Measurements from ENCODE around the gene CCDC102B.
"Not testable (repeated sequence)": the region's sequence is repeated elsewhere in the genome, so short reads cannot be mapped to it uniquely, and the experiment has no call there.

The CCDC102B gene

DNA sequence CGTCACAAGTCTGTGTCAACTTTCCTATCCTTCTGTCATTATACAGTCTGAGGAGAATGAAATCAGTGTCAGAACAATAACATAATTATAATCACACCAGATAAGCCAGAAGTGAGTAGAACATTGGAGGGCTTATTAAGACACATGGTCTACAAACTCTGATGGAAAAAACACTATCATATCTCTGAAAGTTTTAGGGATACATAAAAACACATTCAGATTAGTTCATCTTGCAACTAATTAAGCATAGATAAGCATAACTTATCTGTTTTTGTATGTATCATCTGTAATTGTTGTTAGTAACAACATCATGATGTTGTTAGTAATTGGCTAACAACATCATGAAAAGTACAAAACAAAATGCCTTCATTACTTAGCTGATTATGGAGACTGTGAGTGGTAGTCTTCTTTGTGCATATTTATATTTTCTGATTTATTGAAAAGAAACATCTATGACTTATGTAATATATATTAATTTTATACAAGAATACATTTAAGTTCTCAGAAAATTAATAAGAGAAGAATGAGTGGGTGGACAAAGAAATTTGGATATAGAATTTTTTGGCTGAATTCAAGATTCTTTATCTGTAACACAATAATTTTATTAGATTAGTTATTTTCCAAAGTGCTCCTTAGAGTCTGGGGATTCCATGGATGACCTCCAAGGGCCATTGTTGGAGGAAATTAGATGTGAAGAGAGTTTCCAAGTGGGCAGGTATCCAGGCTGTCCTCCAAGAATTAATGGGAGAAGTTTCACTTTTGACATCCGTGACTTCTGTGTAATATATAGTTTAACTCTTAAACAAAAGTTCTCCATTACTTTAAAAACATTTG, 16.9 kb upstream of the CCDC102B start:
- H3K9ac ChIP-seq (ENCODE audit: low read depth in 1 of 2, low read length in 2 of 2): no peak overlapping the region
- no peak overlapping the region for H3K27ac ChIP-seq (ENCODE audit: low read depth, low read length)
- no peak overlapping the region for H3K4me3 ChIP-seq (ENCODE audit: low read depth in 1 of 2, low read length in 2 of 2)
- no peaks in the 10 kb centered on the region for H3K36me3 ChIP-seq (ENCODE audit: control insufficient read depth in 1 of 2, insufficient read depth in 2 of 2, low read length in 2 of 2)
- H3K9me3 ChIP-seq (ENCODE audit: control insufficient read depth in 1 of 2, low read length in 2 of 2): no peaks in the 10 kb centered on the region
- H3K27me3 ChIP-seq (ENCODE audit: control insufficient read depth in 1 of 2, insufficient read depth in 2 of 2, low read length in 2 of 2): no peaks in the 10 kb centered on the region
- no peaks in the 10 kb centered on the region for H3K4me1 ChIP-seq (ENCODE audit: control insufficient read depth in 1 of 2, insufficient read depth in 2 of 2, low read length in 2 of 2)

- Histone ChIP-seq H3K9me3 (ENCODE audit: control insufficient read depth in 1 of 2, low read length in 2 of 2) (no peaks in the 10 kb centered on the region), H3K9ac (ENCODE audit: low read depth in 1 of 2, low read length in 2 of 2) (no peak overlapping the region), H3K4me1 (ENCODE audit: control insufficient read depth in 1 of 2, insufficient read depth in 2 of 2, low read length in 2 of 2) (no peaks in the 10 kb centered on the region), H3K27ac (ENCODE audit: low read depth, low read length) (no peak overlapping the region), H3K27me3 (ENCODE audit: control insufficient read depth in 1 of 2, insufficient read depth in 2 of 2, low read length in 2 of 2) (no peaks in the 10 kb centered on the region), H3K36me3 (ENCODE audit: control insufficient read depth in 1 of 2, insufficient read depth in 2 of 2, low read length in 2 of 2) (no peaks in the 10 kb centered on the region), H3K4me3 (ENCODE audit: low read depth in 1 of 2, low read length in 2 of 2) (no peak overlapping the region)
These were observed 14.4 kb upstream of the CCDC102B start for GRCh38 chr18:68783506-68783905.

- Histone ChIP-seq H3K27ac (ENCODE audit: low read depth, low read length) (no peak overlapping the region), H3K9me3 (ENCODE audit: control insufficient read depth in 1 of 2, low read length in 2 of 2) (no peaks in the 10 kb centered on the region), H3K36me3 (ENCODE audit: control insufficient read depth in 1 of 2, insufficient read depth in 2 of 2, low read length in 2 of 2) (no peaks in the 10 kb centered on the region), H3K4me1 (ENCODE audit: control insufficient read depth in 1 of 2, insufficient read depth in 2 of 2, low read length in 2 of 2) (no peaks in the 10 kb centered on the region), H3K27me3 (ENCODE audit: control insufficient read depth in 1 of 2, insufficient read depth in 2 of 2, low read length in 2 of 2) (no peaks in the 10 kb centered on the region), H3K4me3 (ENCODE audit: low read depth in 1 of 2, low read length in 2 of 2) (no peak overlapping the region), H3K9ac (ENCODE audit: low read depth in 1 of 2, low read length in 2 of 2) (no peak overlapping the region)
These were observed 13.8 kb upstream of the CCDC102B start for GRCh38 chr18:68784071-68784470.

DNA sequence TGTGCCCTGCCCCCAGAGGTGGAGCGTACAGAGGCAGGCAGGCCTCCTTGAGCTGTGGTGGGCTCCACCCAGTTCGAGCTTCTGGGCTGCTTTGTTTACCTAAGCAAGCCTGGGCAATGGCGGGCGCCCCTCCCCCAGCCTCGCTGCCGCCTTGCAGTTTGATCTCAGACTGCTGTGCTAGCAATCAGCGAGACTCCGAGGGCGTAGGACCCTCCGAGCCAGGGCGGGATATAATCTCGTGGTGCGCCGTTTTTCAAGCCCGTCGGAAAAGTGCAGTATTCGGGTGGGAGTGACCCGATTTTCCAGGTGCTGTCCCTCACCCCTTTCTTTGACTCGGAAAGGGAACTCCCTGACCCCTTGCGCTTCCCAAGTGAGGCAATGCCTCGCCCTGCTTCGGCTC, 7.6 kb upstream of the CCDC102B start:
- H3K9me3 ChIP-seq (ENCODE audit: control insufficient read depth in 1 of 2, low read length in 2 of 2): not testable (repeated sequence)

DNA sequence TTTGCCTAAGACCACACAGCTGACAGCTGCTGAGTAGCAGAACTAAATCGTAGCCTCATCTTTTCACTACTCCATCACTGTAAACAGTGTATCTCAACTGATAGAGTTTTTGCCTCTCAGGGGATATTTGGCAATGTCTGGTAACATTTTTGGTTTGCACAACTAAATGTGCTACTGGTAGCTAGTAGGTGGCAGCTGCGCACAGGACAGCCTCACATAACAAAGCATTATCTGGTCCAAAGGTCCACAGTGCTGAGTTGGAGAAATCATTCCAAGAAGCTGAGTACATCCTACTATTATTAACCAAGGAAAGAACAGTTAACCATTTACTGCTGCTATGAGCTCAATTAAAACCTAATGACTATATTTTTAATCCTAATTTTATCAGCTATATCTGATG, 6.1 kb upstream of the CCDC102B start:
- no peak overlapping the region for H3K9ac ChIP-seq (ENCODE audit: low read depth in 1 of 2, low read length in 2 of 2)
- no peak overlapping the region for H3K4me3 ChIP-seq (ENCODE audit: low read depth in 1 of 2, low read length in 2 of 2)
- H3K9me3 ChIP-seq (ENCODE audit: control insufficient read depth in 1 of 2, low read length in 2 of 2): no peaks in the 10 kb centered on the region
- H3K27me3 ChIP-seq (ENCODE audit: control insufficient read depth in 1 of 2, insufficient read depth in 2 of 2, low read length in 2 of 2): no peaks in the 10 kb centered on the region
- no peaks in the 10 kb centered on the region for H3K4me1 ChIP-seq (ENCODE audit: control insufficient read depth in 1 of 2, insufficient read depth in 2 of 2, low read length in 2 of 2)
- no peaks in the 10 kb centered on the region for H3K36me3 ChIP-seq (ENCODE audit: control insufficient read depth in 1 of 2, insufficient read depth in 2 of 2, low read length in 2 of 2)
- no peak overlapping the region for H3K27ac ChIP-seq (ENCODE audit: low read depth, low read length)

More for the DNA sequence above, 7.6 kb upstream of the CCDC102B start:
- H3K4me1 ChIP-seq (ENCODE audit: control insufficient read depth in 1 of 2, insufficient read depth in 2 of 2, low read length in 2 of 2); H3K27ac ChIP-seq (ENCODE audit: low read depth, low read length); H3K4me3 ChIP-seq (ENCODE audit: low read depth in 1 of 2, low read length in 2 of 2); H3K36me3 ChIP-seq (ENCODE audit: control insufficient read depth in 1 of 2, insufficient read depth in 2 of 2, low read length in 2 of 2); H3K27me3 ChIP-seq (ENCODE audit: control insufficient read depth in 1 of 2, insufficient read depth in 2 of 2, low read length in 2 of 2); H3K9ac ChIP-seq (ENCODE audit: low read depth in 1 of 2, low read length in 2 of 2): not testable (repeated sequence)

DNA sequence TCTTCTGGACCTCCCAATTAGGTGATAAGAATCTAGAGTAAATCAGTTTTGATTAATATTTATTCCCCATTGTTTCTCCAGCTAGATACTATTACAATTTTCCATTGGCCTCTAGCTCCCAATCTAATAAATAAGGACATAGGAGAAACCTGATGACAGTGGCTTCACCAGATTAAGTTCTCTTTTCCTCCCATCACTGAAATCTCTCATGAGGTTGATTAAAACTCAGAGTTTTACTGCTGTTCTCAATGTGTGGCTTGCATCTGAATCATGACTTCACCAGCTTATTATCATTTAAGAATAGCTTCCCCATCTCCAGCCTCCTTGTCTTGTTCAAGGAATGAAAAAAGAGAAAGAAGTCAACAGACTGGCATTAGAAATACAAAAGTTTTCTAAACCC, 3.9 kb upstream of the CCDC102B start:
- no peaks in the 10 kb centered on the region for H3K4me1 ChIP-seq (ENCODE audit: control insufficient read depth in 1 of 2, insufficient read depth in 2 of 2, low read length in 2 of 2)
- H3K9me3 ChIP-seq (ENCODE audit: control insufficient read depth in 1 of 2, low read length in 2 of 2): no peaks in the 10 kb centered on the region
- no peaks in the 10 kb centered on the region for H3K27me3 ChIP-seq (ENCODE audit: control insufficient read depth in 1 of 2, insufficient read depth in 2 of 2, low read length in 2 of 2)
- H3K9ac ChIP-seq (ENCODE audit: low read depth in 1 of 2, low read length in 2 of 2): no peak overlapping the region
- no peak overlapping the region for H3K4me3 ChIP-seq (ENCODE audit: low read depth in 1 of 2, low read length in 2 of 2)
- no peak overlapping the region for H3K27ac ChIP-seq (ENCODE audit: low read depth, low read length)
- no peaks in the 10 kb centered on the region for H3K36me3 ChIP-seq (ENCODE audit: control insufficient read depth in 1 of 2, insufficient read depth in 2 of 2, low read length in 2 of 2)

GRCh38 chr18:68796936-68797690, 767 bp upstream of the CCDC102B start:
- H3K27ac ChIP-seq (ENCODE audit: low read depth, low read length): no peak overlapping the region
- H3K4me3 ChIP-seq (ENCODE audit: low read depth in 1 of 2, low read length in 2 of 2): no peak overlapping the region
- H3K4me1 ChIP-seq (ENCODE audit: control insufficient read depth in 1 of 2, insufficient read depth in 2 of 2, low read length in 2 of 2): no peaks in the 10 kb centered on the region
- no peaks in the 10 kb centered on the region for H3K36me3 ChIP-seq (ENCODE audit: control insufficient read depth in 1 of 2, insufficient read depth in 2 of 2, low read length in 2 of 2)
- no peak overlapping the region for H3K9ac ChIP-seq (ENCODE audit: low read depth in 1 of 2, low read length in 2 of 2)
- H3K9me3 ChIP-seq (ENCODE audit: control insufficient read depth in 1 of 2, low read length in 2 of 2): no peaks in the 10 kb centered on the region
- no peaks in the 10 kb centered on the region for H3K27me3 ChIP-seq (ENCODE audit: control insufficient read depth in 1 of 2, insufficient read depth in 2 of 2, low read length in 2 of 2)

DNA sequence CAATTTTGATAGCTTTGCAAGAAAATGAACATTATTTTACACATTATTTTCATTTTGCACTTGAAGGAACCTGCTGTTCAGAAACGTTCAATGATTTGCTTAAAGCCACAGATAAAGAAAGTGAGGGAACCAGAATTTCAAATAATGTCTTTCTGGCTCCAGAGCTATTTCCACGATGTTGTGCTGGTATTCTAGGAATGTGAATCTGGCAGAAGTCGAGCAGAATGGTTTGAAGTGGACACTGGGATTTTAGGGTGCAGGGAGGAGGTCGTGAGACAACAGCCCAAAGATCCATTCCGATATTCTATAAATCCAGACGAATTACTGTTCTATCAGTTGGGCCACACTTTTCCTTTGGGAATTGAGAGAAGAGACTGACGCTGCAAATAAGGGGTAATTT, 2.2 kb downstream of the CCDC102B start:
- no peaks in the 10 kb centered on the region for H3K9me3 ChIP-seq (ENCODE audit: control insufficient read depth in 1 of 2, low read length in 2 of 2)
- no peak overlapping the region for H3K27ac ChIP-seq (ENCODE audit: low read depth, low read length)
- no peaks in the 10 kb centered on the region for H3K27me3 ChIP-seq (ENCODE audit: control insufficient read depth in 1 of 2, insufficient read depth in 2 of 2, low read length in 2 of 2)
- H3K36me3 ChIP-seq (ENCODE audit: control insufficient read depth in 1 of 2, insufficient read depth in 2 of 2, low read length in 2 of 2): no peaks in the 10 kb centered on the region
- H3K4me3 ChIP-seq (ENCODE audit: low read depth in 1 of 2, low read length in 2 of 2): no peak overlapping the region
- H3K4me1 ChIP-seq (ENCODE audit: control insufficient read depth in 1 of 2, insufficient read depth in 2 of 2, low read length in 2 of 2): no peaks in the 10 kb centered on the region
- H3K9ac ChIP-seq (ENCODE audit: low read depth in 1 of 2, low read length in 2 of 2): no peak overlapping the region

GRCh38 chr18:68803356-68803755, 5.5 kb downstream of the CCDC102B start:
- H3K4me3 ChIP-seq (ENCODE audit: low read depth in 1 of 2, low read length in 2 of 2): no peak overlapping the region
- no peak overlapping the region for H3K27ac ChIP-seq (ENCODE audit: low read depth, low read length)
- H3K9ac ChIP-seq (ENCODE audit: low read depth in 1 of 2, low read length in 2 of 2): no peak overlapping the region
- H3K4me1 ChIP-seq (ENCODE audit: control insufficient read depth in 1 of 2, insufficient read depth in 2 of 2, low read length in 2 of 2): no peaks in the 10 kb centered on the region
- H3K9me3 ChIP-seq (ENCODE audit: control insufficient read depth in 1 of 2, low read length in 2 of 2): no peaks in the 10 kb centered on the region
- no peaks in the 10 kb centered on the region for H3K36me3 ChIP-seq (ENCODE audit: control insufficient read depth in 1 of 2, insufficient read depth in 2 of 2, low read length in 2 of 2)
- H3K27me3 ChIP-seq (ENCODE audit: control insufficient read depth in 1 of 2, insufficient read depth in 2 of 2, low read length in 2 of 2): no peaks in the 10 kb centered on the region

- Histone ChIP-seq H3K36me3 (ENCODE audit: control insufficient read depth in 1 of 2, insufficient read depth in 2 of 2, low read length in 2 of 2) (no peaks in the 10 kb centered on the region), H3K9ac (ENCODE audit: low read depth in 1 of 2, low read length in 2 of 2) (no peak overlapping the region)
These were observed 19.7 kb downstream of the CCDC102B start for GRCh38 chr18:68817584-68817983.

More at GRCh38 chr18:68817584-68817983, 19.7 kb downstream of the CCDC102B start:
- Histone ChIP-seq H3K4me3 (ENCODE audit: low read depth in 1 of 2, low read length in 2 of 2) (no peak overlapping the region), H3K4me1 (ENCODE audit: control insufficient read depth in 1 of 2, insufficient read depth in 2 of 2, low read length in 2 of 2) (peaks cover 0 to 4% of the 10 kb centered on the region in 2 donors), H3K27ac (ENCODE audit: low read depth, low read length) (no peak overlapping the region), H3K9me3 (ENCODE audit: control insufficient read depth in 1 of 2, low read length in 2 of 2) (no peaks in the 10 kb centered on the region), H3K27me3 (ENCODE audit: control insufficient read depth in 1 of 2, insufficient read depth in 2 of 2, low read length in 2 of 2) (no peaks in the 10 kb centered on the region)

Measured in duodenal mucosa (tissue), 2 donors.